Measurements from ENCODE around the gene KIF21B.

KIF21B gene

DNA sequence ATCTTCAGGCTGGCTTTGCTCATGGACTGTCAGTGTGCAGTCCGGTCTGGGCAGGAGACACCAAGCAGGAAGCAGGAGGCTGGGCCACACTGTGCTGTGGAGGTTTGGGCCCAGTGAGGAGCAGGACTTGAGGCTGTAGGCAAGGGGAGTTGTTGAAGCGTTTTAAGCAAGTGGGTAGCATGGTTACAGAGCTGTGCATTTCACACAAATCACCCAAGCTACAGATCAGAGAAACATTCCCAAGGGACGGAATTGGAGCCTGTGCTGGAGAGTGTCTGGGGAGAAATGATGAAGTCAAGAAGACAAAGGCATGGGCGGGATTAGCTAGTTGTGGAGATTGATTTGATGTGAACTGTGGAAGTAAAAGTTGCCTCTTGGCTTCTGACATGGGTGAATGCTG, 60.9 kb downstream of the KIF21B start:
- no peak for TF ChIP-seq CREB1 (IDR thresholded peaks at IDR 0.05; ENCODE audit: low read depth)
- no peak for TF ChIP-seq YY1 (IDR thresholded peaks at IDR 0.05; ENCODE audit: low read depth)
- TF ChIP-seq, protein P1, sequence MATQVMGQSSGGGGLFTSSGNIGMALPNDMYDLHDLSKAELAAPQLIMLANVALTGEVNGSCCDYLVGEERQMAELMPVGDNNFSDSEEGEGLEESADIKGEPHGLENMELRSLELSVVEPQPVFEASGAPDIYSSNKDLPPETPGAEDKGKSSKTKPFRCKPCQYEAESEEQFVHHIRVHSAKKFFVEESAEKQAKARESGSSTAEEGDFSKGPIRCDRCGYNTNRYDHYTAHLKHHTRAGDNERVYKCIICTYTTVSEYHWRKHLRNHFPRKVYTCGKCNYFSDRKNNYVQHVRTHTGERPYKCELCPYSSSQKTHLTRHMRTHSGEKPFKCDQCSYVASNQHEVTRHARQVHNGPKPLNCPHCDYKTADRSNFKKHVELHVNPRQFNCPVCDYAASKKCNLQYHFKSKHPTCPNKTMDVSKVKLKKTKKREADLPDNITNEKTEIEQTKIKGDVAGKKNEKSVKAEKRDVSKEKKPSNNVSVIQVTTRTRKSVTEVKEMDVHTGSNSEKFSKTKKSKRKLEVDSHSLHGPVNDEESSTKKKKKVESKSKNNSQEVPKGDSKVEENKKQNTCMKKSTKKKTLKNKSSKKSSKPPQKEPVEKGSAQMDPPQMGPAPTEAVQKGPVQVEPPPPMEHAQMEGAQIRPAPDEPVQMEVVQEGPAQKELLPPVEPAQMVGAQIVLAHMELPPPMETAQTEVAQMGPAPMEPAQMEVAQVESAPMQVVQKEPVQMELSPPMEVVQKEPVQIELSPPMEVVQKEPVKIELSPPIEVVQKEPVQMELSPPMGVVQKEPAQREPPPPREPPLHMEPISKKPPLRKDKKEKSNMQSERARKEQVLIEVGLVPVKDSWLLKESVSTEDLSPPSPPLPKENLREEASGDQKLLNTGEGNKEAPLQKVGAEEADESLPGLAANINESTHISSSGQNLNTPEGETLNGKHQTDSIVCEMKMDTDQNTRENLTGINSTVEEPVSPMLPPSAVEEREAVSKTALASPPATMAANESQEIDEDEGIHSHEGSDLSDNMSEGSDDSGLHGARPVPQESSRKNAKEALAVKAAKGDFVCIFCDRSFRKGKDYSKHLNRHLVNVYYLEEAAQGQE (IDR thresholded peaks at IDR 0.05; ENCODE audit: low read depth): no peak
- TF ChIP-seq TAF1 (IDR thresholded peaks at IDR 0.05; ENCODE audit: low read depth): no peak
- no peak for TF ChIP-seq CEBPB (IDR thresholded peaks at IDR 0.05)
- TF ChIP-seq RAD21 (IDR thresholded peaks at IDR 0.05; ENCODE audit: low read depth): no peak
- TF ChIP-seq, protein P2, sequence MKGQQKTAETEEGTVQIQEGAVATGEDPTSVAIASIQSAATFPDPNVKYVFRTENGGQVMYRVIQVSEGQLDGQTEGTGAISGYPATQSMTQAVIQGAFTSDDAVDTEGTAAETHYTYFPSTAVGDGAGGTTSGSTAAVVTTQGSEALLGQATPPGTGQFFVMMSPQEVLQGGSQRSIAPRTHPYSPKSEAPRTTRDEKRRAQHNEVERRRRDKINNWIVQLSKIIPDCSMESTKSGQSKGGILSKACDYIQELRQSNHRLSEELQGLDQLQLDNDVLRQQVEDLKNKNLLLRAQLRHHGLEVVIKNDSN (IDR thresholded peaks at IDR 0.05): no peak
- TF ChIP-seq ZBTB7A (IDR thresholded peaks at IDR 0.05; ENCODE audit: low read depth): no peak
- TF ChIP-seq, protein P3, sequence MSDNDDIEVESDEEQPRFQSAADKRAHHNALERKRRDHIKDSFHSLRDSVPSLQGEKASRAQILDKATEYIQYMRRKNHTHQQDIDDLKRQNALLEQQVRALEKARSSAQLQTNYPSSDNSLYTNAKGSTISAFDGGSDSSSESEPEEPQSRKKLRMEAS (IDR thresholded peaks at IDR 0.05): no peak
- no peak for TF ChIP-seq TCF12 (IDR thresholded peaks at IDR 0.05; ENCODE audit: low read depth)
- TF ChIP-seq NFIC (IDR thresholded peaks at IDR 0.05): no peak
- TF ChIP-seq TEAD4 (IDR thresholded peaks at IDR 0.05): no peak
- no peak for TF ChIP-seq FOXM1 (IDR thresholded peaks at IDR 0.05; ENCODE audit: borderline replicate concordance, low read depth)

DNA sequence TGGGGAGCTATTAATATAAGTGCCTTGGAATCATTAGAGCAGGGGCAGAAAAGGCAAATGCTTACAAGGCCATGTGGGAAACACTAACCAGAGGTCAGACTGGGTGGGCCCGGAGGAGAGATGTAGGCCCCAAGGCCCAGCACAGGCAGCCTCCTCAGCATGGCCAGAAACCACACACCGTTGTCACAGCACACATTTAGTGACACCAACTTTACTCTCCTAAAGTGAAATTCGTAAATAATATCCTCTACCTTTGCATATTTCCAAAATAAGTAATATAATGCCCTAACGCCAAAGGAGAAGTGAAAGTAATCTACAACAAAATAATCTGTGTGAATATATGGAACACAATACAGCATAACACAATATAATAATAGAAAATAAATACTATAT, 62.6 kb downstream of the KIF21B start:
- no peak for TF ChIP-seq YY1 (IDR thresholded peaks at IDR 0.05; ENCODE audit: low read depth)
- TF ChIP-seq, protein P2 (IDR thresholded peaks at IDR 0.05): no peak

DNA sequence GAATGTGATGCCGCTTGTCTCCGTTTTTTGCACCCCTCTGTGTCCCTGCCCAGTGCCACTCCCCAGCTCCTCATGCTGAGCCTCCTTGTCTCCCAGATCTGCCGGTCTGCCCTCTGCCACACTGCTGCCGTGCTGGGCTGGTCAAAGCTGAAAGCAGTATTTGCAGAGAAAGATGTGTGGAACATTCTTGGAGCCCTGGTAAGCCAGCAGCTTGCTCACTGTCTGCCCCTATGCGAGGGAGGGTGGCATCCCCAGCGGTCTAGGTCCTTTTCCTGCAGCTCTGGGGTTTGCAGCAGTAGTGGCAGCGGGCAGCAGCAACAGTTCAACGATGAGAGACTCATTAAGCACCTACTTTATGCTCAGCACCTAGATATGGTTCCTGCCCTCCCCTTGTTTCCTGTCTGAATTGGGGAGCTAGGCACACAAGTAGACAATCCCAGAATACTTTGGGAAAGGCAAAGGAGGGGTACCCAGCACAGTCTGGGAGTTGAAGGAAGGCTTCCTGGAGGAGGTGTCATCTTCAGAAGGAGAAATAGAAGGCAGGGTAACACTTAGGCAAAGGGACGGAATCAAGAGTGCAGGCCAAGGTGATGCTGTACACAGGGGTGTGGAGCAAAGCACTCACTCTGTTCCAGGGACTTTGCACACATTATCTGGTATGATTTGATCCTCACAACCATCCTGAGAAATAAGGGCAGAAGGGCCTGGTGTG, 63.1 kb downstream of the KIF21B start:
- TF ChIP-seq TAF1 (IDR thresholded peaks at IDR 0.05; ENCODE audit: low read depth) (no peak), FOXM1 (IDR thresholded peaks at IDR 0.05; ENCODE audit: borderline replicate concordance, low read depth) (no peak), TEAD4 (IDR thresholded peaks at IDR 0.05) (no peak), EGR1 (IDR thresholded peaks at IDR 0.05) (no peak), RAD21 (IDR thresholded peaks at IDR 0.05; ENCODE audit: low read depth) (no peak)
- TF ChIP-seq, protein P2 (IDR thresholded peaks at IDR 0.05): no peak
- TF ChIP-seq, protein P1 (IDR thresholded peaks at IDR 0.05; ENCODE audit: low read depth): no peak

DNA sequence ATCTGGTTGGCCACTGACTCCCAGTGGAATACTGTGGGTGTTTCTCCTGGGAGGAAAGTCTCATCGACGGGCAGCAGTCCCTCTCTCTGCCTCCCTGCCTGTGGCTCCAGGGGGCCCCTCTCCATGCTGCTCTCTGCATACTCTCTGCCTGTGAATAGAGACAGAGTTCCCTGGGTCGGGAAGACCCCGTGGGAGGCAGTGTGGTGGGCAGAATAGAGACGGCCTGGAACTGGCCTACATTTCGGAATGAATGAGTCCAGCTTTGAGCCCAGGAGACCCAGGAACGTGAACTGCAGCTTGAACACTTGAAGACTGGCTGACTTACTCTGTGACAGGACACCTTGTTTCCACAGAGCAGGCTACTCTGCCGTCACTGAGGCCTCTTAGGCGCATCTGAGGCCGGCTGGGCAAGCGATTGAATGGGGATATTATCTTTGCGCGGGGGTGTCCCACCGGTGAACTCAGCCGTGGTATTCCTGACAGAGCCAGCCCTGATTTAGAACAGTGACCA, 64.0 kb downstream of the KIF21B start:
- TF ChIP-seq CEBPB (IDR thresholded peaks at IDR 0.05) (no peak), TCF12 (IDR thresholded peaks at IDR 0.05; ENCODE audit: low read depth) (no peak), EP300 (IDR thresholded peaks at IDR 0.05; ENCODE audit: borderline replicate concordance) (no peak), ZBTB7A (IDR thresholded peaks at IDR 0.05; ENCODE audit: low read depth) (no peak), TEAD4 (IDR thresholded peaks at IDR 0.05) (no peak)
- TF ChIP-seq, protein P1 (IDR thresholded peaks at IDR 0.05; ENCODE audit: low read depth): no peak
- TF ChIP-seq, protein P3 (IDR thresholded peaks at IDR 0.05): no peak
